Peyer's patch (tissue), 4 donors: ENCODE measurements around the gene SAP25. TPM values are rescaled to one million over a fixed set of nuclear protein-coding genes. Genes with fewer than 3 reads are reported as not detected.
"Not testable (repeated sequence)": the region's sequence is repeated elsewhere in the genome, so short reads cannot be mapped to it uniquely, and the experiment has no call there.

Experiments used
- DNase-seq, 3 donors: peaks; one replicate each; pipeline ENCODE4 v3.0.0-alpha.2; 2017 to 2019
- H3K27ac ChIP-seq, 4 donors: fragments of 200-600 bp; sonication (generic); one replicate each; pipeline ENCODE4 v1.5.1; 2016 to 2019
- H3K27me3 ChIP-seq, 2 donors: fragments of 200-600 bp; sonication (generic); one replicate each; pipeline ENCODE4 v1.5.1; 2019
- H3K36me3 ChIP-seq, 3 donors: fragments of 200-600 bp; sonication (generic); one replicate each; pipeline ENCODE4 v1.5.1; 2016 to 2019
- H3K4me1 ChIP-seq, 4 donors: fragments of 200-600 bp; sonication (generic); one replicate each; pipeline ENCODE4 v1.5.1; 2016 to 2019
- H3K4me3 ChIP-seq, 4 donors: fragments of 200-600 bp; sonication (generic); 1 replicate in 3 of 4; 2 replicates in 1 of 4; pipeline ENCODE4 v1.5.1; 2016 to 2019; ENCODE audit warnings: mild to moderate bottlenecking in 1 of 4
- H3K9me3 ChIP-seq, 4 donors: fragments of 200-600 bp; sonication (generic); one replicate each; pipeline ENCODE4 v1.5.1; 2016 to 2019; ENCODE audit warnings: mild to moderate bottlenecking in 1 of 4
- POLR2A ChIP-seq, 2 donors: fragments of 450-650 bp; IDR thresholded peaks; one replicate each; pipeline ENCODE4 v1.5.1; 2017; ENCODE audit warnings: antibody characterized with exemption in 2 of 2, mild to moderate bottlenecking in 2 of 2, moderate library complexity in 2 of 2
- small RNA-seq, 2 donors: library from RNA; depleted of rRNA; stranded (forward); fragments of <200 nt; gene quantifications; one replicate each; pipeline ENCODE3, GENCODE V24; 2016
- total RNA-seq, 4 donors: library from RNA; depleted of rRNA; stranded (reverse); fragments of >200 nt; gene quantifications; one replicate each; pipeline ENCODE4 v1.1.0, GENCODE V29; 2016
- TF ChIP-seq, protein P1 (sequence below), 6 experiments: fragments of 450-650 bp in 4 of 6; fragments of 200-600 bp in 2 of 6; sonication (generic) in 1 of 6; IDR thresholded peaks; one replicate each; pipeline ENCODE4 v1.5.1; 2017 to 2019; ENCODE audit warnings: antibody characterized with exemption in 6 of 6, mild to moderate bottlenecking in 3 of 6, moderate library complexity in 1 of 6

SAP25 gene
- total RNA-seq, 4 donors from 2014 or later = 2.5 to 18.2 (median 13.4) TPM

DNA sequence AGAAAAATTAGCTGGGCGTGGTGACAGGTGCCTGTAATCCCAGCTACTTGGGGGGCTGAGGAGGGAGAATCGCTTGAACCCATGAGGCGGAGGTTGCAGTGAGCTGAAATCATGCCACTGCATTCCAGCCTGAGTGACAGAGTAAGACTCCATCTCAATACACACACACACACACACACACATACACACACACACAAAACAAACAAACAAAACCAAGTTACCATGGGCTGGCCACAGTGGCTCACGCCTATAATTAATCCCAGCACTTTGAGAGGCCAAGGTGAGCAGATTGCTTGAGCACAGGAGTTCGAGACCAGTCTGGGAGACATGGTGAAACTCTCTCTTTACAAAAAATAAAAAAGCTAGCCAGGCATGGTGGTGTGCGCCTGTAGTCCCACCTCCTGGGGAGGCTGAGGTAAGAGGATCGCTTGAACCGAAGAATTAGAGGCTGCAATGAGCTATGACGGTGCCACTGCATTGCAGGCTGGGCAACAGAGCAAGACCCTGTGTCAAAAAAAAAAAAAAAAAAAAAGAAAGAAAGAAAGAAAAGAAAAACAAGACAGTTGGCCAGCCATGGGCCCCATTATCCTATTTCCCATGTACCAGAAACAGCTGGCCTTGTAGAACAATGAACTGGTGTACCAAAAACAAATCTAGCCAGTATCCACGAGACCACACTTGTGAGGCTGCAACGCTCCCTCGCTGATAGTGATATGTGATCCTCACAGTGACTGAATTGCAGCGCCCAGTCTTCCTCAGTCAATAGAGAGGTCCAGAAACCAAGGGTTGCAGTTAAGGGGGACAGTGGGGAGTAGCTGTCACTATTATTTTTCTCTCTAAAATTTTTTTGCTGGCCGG, 41.3 kb downstream of the SAP25 start:
- Histone ChIP-seq H3K4me1 (no peaks in the 10 kb centered on the region), H3K36me3 (no peaks in the 10 kb centered on the region), H3K27ac (peak overlapping the region in 2 of 4 donors; percentile 58 to 67), H3K4me3 (no peak overlapping the region), H3K27me3 (no peaks in the 10 kb centered on the region), H3K9me3 (no peaks in the 10 kb centered on the region)
- TF ChIP-seq POLR2A (IDR thresholded peaks at IDR 0.05) = no peak
- TF ChIP-seq, protein P1, sequence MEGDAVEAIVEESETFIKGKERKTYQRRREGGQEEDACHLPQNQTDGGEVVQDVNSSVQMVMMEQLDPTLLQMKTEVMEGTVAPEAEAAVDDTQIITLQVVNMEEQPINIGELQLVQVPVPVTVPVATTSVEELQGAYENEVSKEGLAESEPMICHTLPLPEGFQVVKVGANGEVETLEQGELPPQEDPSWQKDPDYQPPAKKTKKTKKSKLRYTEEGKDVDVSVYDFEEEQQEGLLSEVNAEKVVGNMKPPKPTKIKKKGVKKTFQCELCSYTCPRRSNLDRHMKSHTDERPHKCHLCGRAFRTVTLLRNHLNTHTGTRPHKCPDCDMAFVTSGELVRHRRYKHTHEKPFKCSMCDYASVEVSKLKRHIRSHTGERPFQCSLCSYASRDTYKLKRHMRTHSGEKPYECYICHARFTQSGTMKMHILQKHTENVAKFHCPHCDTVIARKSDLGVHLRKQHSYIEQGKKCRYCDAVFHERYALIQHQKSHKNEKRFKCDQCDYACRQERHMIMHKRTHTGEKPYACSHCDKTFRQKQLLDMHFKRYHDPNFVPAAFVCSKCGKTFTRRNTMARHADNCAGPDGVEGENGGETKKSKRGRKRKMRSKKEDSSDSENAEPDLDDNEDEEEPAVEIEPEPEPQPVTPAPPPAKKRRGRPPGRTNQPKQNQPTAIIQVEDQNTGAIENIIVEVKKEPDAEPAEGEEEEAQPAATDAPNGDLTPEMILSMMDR (IDR thresholded peaks at IDR 0.05) = no peak
- DNase-seq = no peak

DNA sequence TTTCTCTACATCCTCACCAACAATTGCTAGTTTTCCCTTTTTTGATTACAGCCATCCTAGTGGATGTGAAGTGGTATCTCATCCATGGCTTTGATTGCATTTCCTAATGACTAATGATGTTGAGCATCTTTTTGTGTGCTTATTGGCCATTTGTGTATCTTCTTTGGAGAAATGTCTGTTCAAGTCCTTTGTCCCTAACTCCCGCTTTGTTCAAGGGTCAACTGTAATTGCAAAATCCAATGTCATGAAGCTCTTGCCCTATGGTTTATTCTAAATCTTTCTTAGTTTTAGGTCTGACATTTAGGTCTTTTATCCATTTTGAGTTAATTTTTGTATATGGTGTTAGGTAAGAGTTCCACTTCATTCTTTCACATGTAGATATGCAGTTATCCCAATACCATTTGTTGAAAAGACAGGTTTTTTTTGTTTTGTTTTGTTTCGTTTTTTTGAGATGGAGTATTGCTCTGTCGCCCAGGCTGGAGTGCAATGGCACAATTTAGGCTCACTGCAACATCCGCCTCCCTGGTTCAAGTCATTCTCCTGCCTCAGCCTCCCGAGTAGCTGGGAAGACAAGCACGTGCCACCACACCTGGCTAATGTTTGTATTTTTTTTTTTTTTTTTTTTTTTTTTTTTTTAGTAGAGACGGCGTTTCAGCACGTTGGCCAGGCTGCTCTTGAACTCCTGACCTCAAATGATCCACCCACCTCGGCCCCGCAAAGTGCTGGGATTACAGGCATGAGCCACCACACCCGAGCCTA, 45.4 kb downstream of the SAP25 start:
- H3K36me3 ChIP-seq, H3K27me3 ChIP-seq, H3K27ac ChIP-seq, H3K4me1 ChIP-seq, H3K9me3 ChIP-seq, H3K4me3 ChIP-seq, DNase-seq: not testable (repeated sequence)

DNA sequence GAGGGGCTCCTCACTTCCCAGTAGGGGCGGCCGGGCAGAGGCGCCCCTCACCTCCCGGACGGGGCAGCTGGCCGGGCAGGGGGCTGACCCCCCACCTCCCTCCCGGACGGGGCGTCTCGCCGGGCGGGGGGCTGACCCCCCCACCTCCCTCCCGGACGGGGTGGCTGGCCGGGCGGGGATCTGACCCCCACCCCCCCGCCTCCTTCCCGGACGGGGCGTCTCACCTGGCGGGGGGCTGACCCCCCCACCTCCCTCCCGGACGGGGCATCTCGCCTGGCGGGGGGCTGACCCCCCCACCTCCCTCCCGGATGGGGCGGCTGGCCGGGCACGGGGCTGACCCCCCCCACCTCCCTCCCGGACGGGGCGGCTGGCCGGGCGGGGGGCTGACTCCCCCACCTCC, 50.5 kb downstream of the SAP25 start:
- DNase-seq, H3K27me3 ChIP-seq, H3K36me3 ChIP-seq, H3K4me3 ChIP-seq, H3K9me3 ChIP-seq, H3K4me1 ChIP-seq, H3K27ac ChIP-seq: not testable (repeated sequence)

Small RNA genes lying within 50 kb of the gene (small RNA-seq; reads per million reads assigned to genes)
- 0 reads per million in 2 donors for gene RN7SL416P
- gene SAP25 = 0 reads per million in 2 donors

Other genes with a start within 250 kb of the SAP25 start
- gene PILRB, start 215.8 kb downstream of the SAP25 start, total RNA-seq = 100 to 1,000 TPM in 3 of 4 donors, 10 to 100 TPM in 1; 73.6 to 179 (median 150) TPM
- gene PILRA, start 200.4 kb downstream of the SAP25 start, total RNA-seq = 1 to 10 TPM; 5.8 to 9.5 (median 5.9) TPM
- 10 to 100 TPM in 1 of 4 donors, 1 to 10 TPM in 3; 1.8 to 19.8 (median 3.6) TPM for gene ZCWPW1, start 145.2 kb downstream of the SAP25 start, total RNA-seq
- gene MEPCE, start 144.1 kb downstream of the SAP25 start, total RNA-seq = 10 to 100 TPM; 17.3 to 46.3 (median 32.2) TPM
- gene PPP1R35, start 137.4 kb downstream of the SAP25 start, total RNA-seq = 10 to 100 TPM; 44.8 to 67.7 (median 49.0) TPM
- not detected for gene SPACDR, start 109.6 kb downstream of the SAP25 start, total RNA-seq
- 10 to 100 TPM; 28.9 to 51.2 (median 40.6) TPM for gene TSC22D4, start 94.7 kb downstream of the SAP25 start, total RNA-seq
- 1 to 10 TPM in 1 of 4 donors, under 1 TPM in 2, not detected in 1; 0.38 to 2.5 (median 0.40) TPM for gene NYAP1, start 90.0 kb downstream of the SAP25 start, total RNA-seq
- 10 to 100 TPM; 38.4 to 63.6 (median 49.9) TPM for gene AGFG2, start 34.7 kb downstream of the SAP25 start, total RNA-seq
- 100 to 1,000 TPM in 3 of 4 donors, 10 to 100 TPM in 1; 76.7 to 232 (median 156) TPM for gene LRCH4, start 12.2 kb upstream of the SAP25 start, total RNA-seq
- 1 to 10 TPM in 2 of 4 donors, not detected in 2; 1.1 to 2.8 TPM for gene FBXO24, start 12.4 kb upstream of the SAP25 start, total RNA-seq
- 10 to 100 TPM in 2 of 4 donors, 1 to 10 TPM in 2; 1.8 to 53.6 (median 9.8) TPM for gene PCOLCE, start 28.5 kb upstream of the SAP25 start, total RNA-seq
- gene MOSPD3, start 38.6 kb upstream of the SAP25 start, total RNA-seq = 10 to 100 TPM in 1 of 4 donors, 1 to 10 TPM in 3; 5.0 to 14.2 (median 7.3) TPM
- gene TFR2, start 67.7 kb upstream of the SAP25 start, total RNA-seq = 1 to 10 TPM in 2 of 4 donors, not detected in 2; 1.6 to 2.5 TPM
- gene ACTL6B, start 82.5 kb upstream of the SAP25 start, total RNA-seq = not detected
- 100 to 1,000 TPM; 123 to 236 (median 172) TPM for gene GNB2, start 99.8 kb upstream of the SAP25 start, total RNA-seq
- gene GIGYF1, start 120.3 kb upstream of the SAP25 start, total RNA-seq = 100 to 1,000 TPM in 1 of 4 donors, 10 to 100 TPM in 3; 41.3 to 126 (median 72.9) TPM
- gene POP7, start 132.2 kb upstream of the SAP25 start, total RNA-seq = 10 to 100 TPM; 23.9 to 38.1 (median 29.7) TPM
- gene EPO, start 146.6 kb upstream of the SAP25 start, total RNA-seq = not detected
- not detected for gene ZAN, start 159.7 kb upstream of the SAP25 start, total RNA-seq